ENCODE results near the gene ANKS1B.

DNA sequence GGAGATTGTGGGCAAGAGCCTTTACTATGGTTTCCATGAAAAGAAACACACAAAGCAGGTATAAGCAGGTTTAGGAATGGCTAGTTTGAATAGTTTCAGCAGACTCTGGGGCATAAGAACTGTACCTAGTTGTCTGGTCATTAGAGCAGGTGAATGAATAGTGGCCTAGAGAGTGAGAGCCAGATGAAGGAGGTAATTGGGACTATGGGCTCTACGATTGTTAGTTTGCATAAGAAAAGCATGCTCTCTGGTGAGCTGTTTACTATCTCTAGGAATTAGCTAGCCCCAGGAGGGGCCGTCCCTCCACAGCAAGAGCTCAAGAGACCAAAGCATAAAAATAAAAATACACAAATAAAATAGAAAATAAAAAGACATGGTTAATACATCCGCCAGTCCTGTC, 734.6 kb downstream of the ANKS1B start:
- no peak for TF ChIP-seq KLF16 (tag by site-specific recombination; IDR thresholded peaks at IDR 0.05)
- TF ChIP-seq, protein P1, sequence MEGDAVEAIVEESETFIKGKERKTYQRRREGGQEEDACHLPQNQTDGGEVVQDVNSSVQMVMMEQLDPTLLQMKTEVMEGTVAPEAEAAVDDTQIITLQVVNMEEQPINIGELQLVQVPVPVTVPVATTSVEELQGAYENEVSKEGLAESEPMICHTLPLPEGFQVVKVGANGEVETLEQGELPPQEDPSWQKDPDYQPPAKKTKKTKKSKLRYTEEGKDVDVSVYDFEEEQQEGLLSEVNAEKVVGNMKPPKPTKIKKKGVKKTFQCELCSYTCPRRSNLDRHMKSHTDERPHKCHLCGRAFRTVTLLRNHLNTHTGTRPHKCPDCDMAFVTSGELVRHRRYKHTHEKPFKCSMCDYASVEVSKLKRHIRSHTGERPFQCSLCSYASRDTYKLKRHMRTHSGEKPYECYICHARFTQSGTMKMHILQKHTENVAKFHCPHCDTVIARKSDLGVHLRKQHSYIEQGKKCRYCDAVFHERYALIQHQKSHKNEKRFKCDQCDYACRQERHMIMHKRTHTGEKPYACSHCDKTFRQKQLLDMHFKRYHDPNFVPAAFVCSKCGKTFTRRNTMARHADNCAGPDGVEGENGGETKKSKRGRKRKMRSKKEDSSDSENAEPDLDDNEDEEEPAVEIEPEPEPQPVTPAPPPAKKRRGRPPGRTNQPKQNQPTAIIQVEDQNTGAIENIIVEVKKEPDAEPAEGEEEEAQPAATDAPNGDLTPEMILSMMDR (tag by site-specific recombination; IDR thresholded peaks at IDR 0.05) = no peak
- TF ChIP-seq ZFHX2 (tag by site-specific recombination; conservative IDR thresholded peaks at IDR 0.05) = no peak
- TF ChIP-seq ZNF335 (tag by site-specific recombination; conservative IDR thresholded peaks at IDR 0.05) = no peak
- no peak for TF ChIP-seq ZNF629 (tag by site-specific recombination; IDR thresholded peaks at IDR 0.05)
- TF ChIP-seq ZNF670 (tag by site-specific recombination; IDR thresholded peaks at IDR 0.05; ENCODE audit: low read depth) = no peak
- TF ChIP-seq, protein P2, sequence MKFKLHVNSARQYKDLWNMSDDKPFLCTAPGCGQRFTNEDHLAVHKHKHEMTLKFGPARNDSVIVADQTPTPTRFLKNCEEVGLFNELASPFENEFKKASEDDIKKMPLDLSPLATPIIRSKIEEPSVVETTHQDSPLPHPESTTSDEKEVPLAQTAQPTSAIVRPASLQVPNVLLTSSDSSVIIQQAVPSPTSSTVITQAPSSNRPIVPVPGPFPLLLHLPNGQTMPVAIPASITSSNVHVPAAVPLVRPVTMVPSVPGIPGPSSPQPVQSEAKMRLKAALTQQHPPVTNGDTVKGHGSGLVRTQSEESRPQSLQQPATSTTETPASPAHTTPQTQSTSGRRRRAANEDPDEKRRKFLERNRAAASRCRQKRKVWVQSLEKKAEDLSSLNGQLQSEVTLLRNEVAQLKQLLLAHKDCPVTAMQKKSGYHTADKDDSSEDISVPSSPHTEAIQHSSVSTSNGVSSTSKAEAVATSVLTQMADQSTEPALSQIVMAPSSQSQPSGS (tag by site-specific recombination; IDR thresholded peaks at IDR 0.05; ENCODE audit: low read depth) = no peak
- no peak for TF ChIP-seq ZNF830 (tag by site-specific recombination; IDR thresholded peaks at IDR 0.05; ENCODE audit: low read depth)
- TF ChIP-seq ZNF785 (tag by site-specific recombination; IDR thresholded peaks at IDR 0.05) = no peak

Data from HEK293 (cell line).